Ectodermal cell (in vitro differentiated cells): ENCODE measurements around the gene RLN3.

Experiments used
- H3K27ac ChIP-seq: 2 replicates; pipeline ENCODE4 v1.7.0; 2013; ENCODE audit warnings: mild to moderate bottlenecking, low read depth, low read length; ENCODE audit not compliant: insufficient read depth, poor library complexity, severe bottlenecking
- H3K27me3 ChIP-seq: 2 replicates; pipeline ENCODE4 v1.7.0; 2013; ENCODE audit warnings: mild to moderate bottlenecking, low read length; ENCODE audit not compliant: insufficient read depth, control insufficient read depth, poor library complexity, severe bottlenecking
- H3K36me3 ChIP-seq: one replicate; pipeline ENCODE4 v1.7.0; 2013; ENCODE audit warnings: low read length; ENCODE audit not compliant: control insufficient read depth, insufficient read depth
- H3K4me1 ChIP-seq: one replicate; pipeline ENCODE4 v1.7.0; 2013; ENCODE audit warnings: low read length; ENCODE audit not compliant: control insufficient read depth, insufficient read depth
- H3K4me3 ChIP-seq: 2 replicates; pipeline ENCODE4 v1.7.0; 2013; ENCODE audit warnings: low read depth, low read length, control low read depth; ENCODE audit not compliant: insufficient read depth
- H3K9me3 ChIP-seq: 2 replicates; pipeline ENCODE4 v1.7.0; 2013; ENCODE audit warnings: mild to moderate bottlenecking, low read length, moderate library complexity; ENCODE audit not compliant: control insufficient read depth
- WGBS, 2 experiments: methylation state at CpG; one replicate each; pipeline ENCODE4 v1.1.7; 2013; ENCODE audit warnings: missing lambda C conversion rate in 2 of 2; 5-methylcytosine and 5-hydroxymethylcytosine counted together

Gene RLN3

GRCh38 chr19:13984186-13984585, 43.8 kb upstream of the RLN3 start:
- H3K9me3 ChIP-seq: no peaks in the 10 kb centered on the region
- H3K27me3 ChIP-seq: no peaks in the 10 kb centered on the region
- H3K27ac ChIP-seq: no peak overlapping the region
- H3K4me1 ChIP-seq: peaks cover 33% of the 10 kb centered on the region
- 66 to 72% methylated on average over 12 to 13 of the region's 15 CpGs for WGBS, 2 experiments
- no peak overlapping the region for H3K4me3 ChIP-seq
- no peaks in the 10 kb centered on the region for H3K36me3 ChIP-seq

DNA sequence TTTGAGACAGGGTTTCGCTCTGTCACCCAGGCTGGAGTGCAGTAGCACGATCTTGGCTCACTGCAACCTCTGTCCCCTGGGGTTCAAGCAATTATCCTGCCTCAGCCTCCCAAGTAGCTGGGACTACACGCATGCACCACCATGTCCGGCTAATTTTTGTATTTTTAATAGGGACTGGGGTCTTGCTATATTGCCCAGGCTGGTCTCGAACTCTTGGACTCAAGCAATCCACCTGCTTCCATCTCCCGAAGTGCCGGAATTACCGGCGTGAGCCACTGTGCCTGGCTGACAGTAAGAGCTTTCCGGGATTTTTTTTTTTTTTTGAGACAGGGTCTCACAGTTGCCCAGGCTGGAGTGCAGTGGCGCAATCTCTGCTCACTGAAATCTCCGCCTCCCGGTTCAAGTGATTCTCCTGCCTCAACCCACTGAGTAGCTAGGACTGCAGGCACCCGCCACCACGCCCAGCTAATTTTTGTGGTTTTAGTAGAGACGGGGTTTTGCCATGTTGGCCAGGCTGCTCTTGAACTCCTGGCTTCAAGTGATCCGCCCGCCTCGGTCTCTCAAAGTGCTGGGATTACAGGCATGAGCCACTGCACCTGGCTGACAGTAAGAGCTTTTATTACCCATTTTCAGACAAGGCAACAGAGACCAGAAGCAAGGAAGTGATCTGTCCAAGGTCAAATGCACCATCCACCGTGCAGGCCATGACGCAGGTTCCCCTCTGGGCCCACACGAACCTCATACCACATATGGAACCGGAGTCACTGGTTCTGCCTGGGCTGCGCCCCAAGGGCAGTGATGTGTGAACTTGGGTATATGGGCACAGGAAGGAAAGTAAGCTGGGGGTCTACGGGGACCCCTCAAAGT, 42.8 kb upstream of the RLN3 start:
- Histone ChIP-seq H3K36me3 (no peaks in the 10 kb centered on the region), H3K4me3 (no peak overlapping the region), H3K9me3 (no peaks in the 10 kb centered on the region), H3K27ac (no peak overlapping the region), H3K4me1 (peaks cover 27% of the 10 kb centered on the region), H3K27me3 (no peaks in the 10 kb centered on the region)
- WGBS, 2 experiments: 93% methylated on average over 25 of the region's 25 CpGs

DNA sequence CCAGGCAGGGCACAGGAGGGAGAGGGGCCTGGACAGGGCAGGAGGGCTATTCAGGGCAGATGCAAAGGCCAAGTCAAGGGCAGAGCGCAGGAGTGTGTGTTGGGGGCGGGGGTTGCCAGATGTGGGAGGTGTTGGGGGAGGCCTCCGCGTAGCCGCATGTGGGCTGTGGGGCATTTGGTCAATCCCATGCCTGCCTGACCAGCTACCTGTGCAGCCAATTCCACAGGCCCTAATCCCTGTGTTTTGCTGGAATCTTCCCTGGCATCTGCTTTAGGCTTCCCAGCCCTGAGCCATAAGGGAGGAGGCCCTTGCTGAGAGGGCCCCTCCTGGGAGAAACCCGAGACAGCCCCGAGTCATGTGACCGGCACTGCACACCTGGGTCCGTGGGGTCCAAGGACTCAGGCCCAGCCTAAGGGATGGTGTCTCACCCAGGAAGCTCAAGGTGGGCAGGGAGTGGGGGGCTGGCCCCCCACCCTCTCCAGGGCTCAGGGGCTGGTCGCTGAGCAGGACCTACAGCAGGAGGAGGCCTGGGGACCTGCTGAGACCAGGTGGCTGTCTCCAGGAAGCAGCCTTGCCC, 42.1 kb upstream of the RLN3 start:
- 72 to 75% methylated on average over 10 of the region's 10 CpGs for WGBS, 2 experiments
- no peaks in the 10 kb centered on the region for H3K9me3 ChIP-seq
- H3K4me3 ChIP-seq: no peak overlapping the region
- H3K27ac ChIP-seq: no peak overlapping the region
- peaks cover under 1% of the 10 kb centered on the region for H3K36me3 ChIP-seq
- no peaks in the 10 kb centered on the region for H3K27me3 ChIP-seq
- H3K4me1 ChIP-seq: peaks cover 27% of the 10 kb centered on the region

- 38 to 43% methylated on average over 19 of the region's 19 CpGs for WGBS, 2 experiments
- Histone ChIP-seq H3K4me3 (no peak overlapping the region), H3K9me3 (no peaks in the 10 kb centered on the region), H3K36me3 (peaks cover 4% of the 10 kb centered on the region), H3K27me3 (no peaks in the 10 kb centered on the region), H3K27ac (no peak overlapping the region), H3K4me1 (peaks cover 27% of the 10 kb centered on the region)
These were observed 41.5 kb upstream of the RLN3 start for GRCh38 chr19:13986348-13986904.

DNA sequence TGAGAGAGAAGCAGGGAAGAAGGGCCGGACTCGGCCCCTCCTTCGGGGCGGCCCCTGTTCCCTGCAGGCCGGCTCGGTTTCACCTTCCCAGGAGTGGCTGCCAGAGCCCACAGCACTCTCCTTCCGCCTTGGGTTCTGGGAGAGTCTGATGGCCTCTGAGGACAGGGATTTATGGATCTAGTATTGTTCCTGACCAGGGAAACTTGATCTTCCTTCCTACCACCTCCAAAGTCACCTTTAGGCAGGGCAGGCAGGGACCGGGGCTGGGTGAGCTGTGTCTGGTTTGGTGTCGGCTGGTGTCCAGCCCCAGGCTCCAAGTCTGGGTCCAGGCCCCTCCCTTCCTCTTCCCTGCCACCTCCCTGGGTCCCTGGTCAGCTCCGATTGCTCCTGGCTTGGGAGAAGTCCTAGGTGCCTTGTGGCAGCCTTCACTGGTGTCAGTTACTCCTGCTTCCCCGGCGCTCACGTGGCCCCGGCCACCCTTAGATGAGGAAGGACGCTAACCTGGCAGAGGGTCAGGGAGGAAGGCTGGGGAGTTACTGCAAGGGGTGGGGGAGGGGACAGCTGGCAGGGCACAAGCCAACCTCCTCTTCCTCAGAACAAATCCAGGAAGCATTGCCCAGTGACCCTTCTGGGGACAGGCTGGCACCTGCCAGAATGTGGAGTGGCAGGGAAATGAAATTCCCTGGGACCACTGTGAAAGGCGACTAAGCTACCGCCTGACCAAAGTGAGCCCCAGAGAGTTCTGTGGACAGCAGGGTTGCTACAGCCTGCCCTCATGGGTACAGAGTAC, 40.7 kb upstream of the RLN3 start:
- no peaks in the 10 kb centered on the region for H3K27me3 ChIP-seq
- no peak overlapping the region for H3K27ac ChIP-seq
- 79 to 84% methylated on average over 17 of the region's 17 CpGs for WGBS, 2 experiments
- H3K4me3 ChIP-seq: no peak overlapping the region
- H3K9me3 ChIP-seq: no peaks in the 10 kb centered on the region
- H3K4me1 ChIP-seq: peaks cover 27% of the 10 kb centered on the region
- peaks cover 7% of the 10 kb centered on the region for H3K36me3 ChIP-seq

DNA sequence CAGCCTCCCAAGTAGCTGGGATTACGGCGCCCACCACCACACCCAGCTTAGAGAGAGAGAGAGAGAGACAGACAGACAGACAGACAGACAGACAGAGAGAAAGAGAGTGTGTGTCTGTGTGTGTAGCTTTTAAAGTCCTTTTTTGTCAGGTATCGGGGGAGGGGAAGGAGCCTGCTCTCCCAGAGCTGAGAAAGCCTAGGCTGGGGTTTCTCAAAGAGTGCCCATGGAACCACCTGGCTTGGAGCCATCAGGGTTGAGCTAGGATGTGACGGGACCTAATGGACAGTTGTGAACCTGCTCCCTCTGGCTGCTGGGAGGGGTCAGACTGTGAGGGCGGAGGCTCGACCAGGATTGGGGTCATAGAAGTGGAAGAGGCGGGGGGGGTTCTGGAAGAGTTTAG, 38.5 kb upstream of the RLN3 start:
- no peak overlapping the region for H3K27ac ChIP-seq
- WGBS, 2 experiments: 87 to 88% methylated on average over 7 of the region's 7 CpGs
- no peaks in the 10 kb centered on the region for H3K27me3 ChIP-seq
- H3K36me3 ChIP-seq: peaks cover 8% of the 10 kb centered on the region
- H3K4me3 ChIP-seq: no peak overlapping the region
- H3K4me1 ChIP-seq: peaks cover 23% of the 10 kb centered on the region
- no peaks in the 10 kb centered on the region for H3K9me3 ChIP-seq

- WGBS, 2 experiments: 89 to 92% methylated on average over 8 of the region's 8 CpGs
- Histone ChIP-seq H3K4me1 (peaks cover 22% of the 10 kb centered on the region), H3K27ac (no peak overlapping the region), H3K36me3 (peaks cover 8% of the 10 kb centered on the region), H3K27me3 (no peaks in the 10 kb centered on the region), H3K4me3 (no peak overlapping the region), H3K9me3 (no peaks in the 10 kb centered on the region)
These were observed 37.9 kb upstream of the RLN3 start for GRCh38 chr19:13990085-13990484.

- no peak overlapping the region for H3K4me3 ChIP-seq
These were observed 35.9 kb upstream of the RLN3 start for GRCh38 chr19:13992025-13992424.

DNA sequence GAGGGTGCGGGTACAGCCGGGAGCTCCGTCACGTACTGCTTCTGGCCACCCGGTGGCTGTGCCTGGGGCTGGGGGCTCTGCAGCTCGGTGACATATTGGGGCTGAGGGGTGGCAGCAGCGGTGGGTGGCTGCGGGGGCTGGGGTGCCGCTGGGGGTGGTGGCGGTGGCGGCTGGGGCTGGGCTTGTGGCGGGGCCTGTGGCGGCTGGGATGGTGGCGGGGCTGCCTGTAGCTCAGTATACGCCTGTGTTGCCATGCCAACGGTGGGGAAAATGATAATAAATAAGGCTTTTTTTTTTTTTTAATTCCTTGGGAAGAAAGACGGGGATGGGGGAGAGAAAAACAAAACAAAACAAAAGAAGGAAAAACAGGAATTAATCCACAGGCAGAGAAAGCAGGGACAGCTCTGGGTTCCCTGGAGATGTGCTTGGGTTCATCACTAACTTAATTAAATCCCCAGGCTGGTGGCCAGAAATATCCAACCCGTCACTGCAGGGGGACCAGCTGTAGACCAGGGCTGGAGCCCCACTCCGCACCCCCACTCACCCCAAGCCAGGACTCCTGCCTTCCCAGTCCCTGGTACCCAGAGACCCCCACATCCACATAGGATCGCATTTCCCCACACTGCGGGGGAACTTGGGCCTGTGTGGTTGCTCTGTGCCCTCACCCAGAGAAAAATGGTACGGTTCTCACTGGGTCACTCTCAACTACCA, 34.2 kb upstream of the RLN3 start:
- Histone ChIP-seq H3K36me3 (peaks cover 8% of the 10 kb centered on the region), H3K27ac (no peak overlapping the region)
- 91 to 92% methylated on average over 22 of the region's 22 CpGs for WGBS, 2 experiments

More at GRCh38 chr19:13992025-13992424, 35.9 kb upstream of the RLN3 start:
- Histone ChIP-seq H3K9me3 (no peaks in the 10 kb centered on the region), H3K27ac (no peak overlapping the region), H3K4me1 (peaks cover 9% of the 10 kb centered on the region), H3K27me3 (no peaks in the 10 kb centered on the region), H3K36me3 (peaks cover 8% of the 10 kb centered on the region)
- 90 to 92% methylated on average over 7 of the region's 7 CpGs for WGBS, 2 experiments

More for the DNA sequence above, 34.2 kb upstream of the RLN3 start:
- H3K27me3 ChIP-seq: no peaks in the 10 kb centered on the region
- H3K4me3 ChIP-seq: no peak overlapping the region
- peaks cover 3% of the 10 kb centered on the region for H3K4me1 ChIP-seq
- peaks cover 1% of the 10 kb centered on the region for H3K9me3 ChIP-seq
